GM19025 (cell line): Measurements from ENCODE around the gene SNX5.
"Not testable (repeated sequence)": the region's sequence is repeated elsewhere in the genome, so short reads cannot be mapped to it uniquely, and the experiment has no call there.

Experiments
- ATAC-seq: cut with Tn5 transposase; IDR thresholded peaks from one replicate; pipeline ENCODE4 v1.9.1; 2021; ENCODE audit warnings: mild to moderate bottlenecking, low read depth, moderate library complexity; ENCODE audit not compliant: unreplicated experiment

The SNX5 gene

GRCh38 chr20:17960927-17961586, 7.5 kb downstream of the SNX5 start:
- no peak for ATAC-seq

GRCh38 chr20:17960400-17960885, 8.2 kb downstream of the SNX5 start:
- not testable (repeated sequence) for ATAC-seq

DNA sequence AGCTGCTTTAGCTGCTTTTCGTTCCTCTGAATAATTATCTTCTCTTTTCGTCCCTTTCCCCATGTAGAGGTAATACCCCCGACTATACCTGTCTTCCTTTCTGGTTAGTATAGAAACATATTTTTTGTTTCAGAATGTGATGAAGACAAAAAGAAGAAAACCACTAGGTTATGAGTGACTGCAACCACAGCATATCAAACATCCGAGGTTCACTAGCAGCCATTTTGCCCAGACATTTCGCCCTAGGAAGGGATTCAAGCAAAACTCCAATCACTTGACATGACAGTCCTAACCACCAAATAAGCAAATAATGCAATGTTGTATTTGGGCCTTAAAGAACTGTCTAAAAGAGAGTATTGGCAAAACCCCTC, 9.4 kb downstream of the SNX5 start:
- ATAC-seq = no peak

- no peak for ATAC-seq
These were observed 10.0 kb downstream of the SNX5 start for GRCh38 chr20:17958373-17959256.

DNA sequence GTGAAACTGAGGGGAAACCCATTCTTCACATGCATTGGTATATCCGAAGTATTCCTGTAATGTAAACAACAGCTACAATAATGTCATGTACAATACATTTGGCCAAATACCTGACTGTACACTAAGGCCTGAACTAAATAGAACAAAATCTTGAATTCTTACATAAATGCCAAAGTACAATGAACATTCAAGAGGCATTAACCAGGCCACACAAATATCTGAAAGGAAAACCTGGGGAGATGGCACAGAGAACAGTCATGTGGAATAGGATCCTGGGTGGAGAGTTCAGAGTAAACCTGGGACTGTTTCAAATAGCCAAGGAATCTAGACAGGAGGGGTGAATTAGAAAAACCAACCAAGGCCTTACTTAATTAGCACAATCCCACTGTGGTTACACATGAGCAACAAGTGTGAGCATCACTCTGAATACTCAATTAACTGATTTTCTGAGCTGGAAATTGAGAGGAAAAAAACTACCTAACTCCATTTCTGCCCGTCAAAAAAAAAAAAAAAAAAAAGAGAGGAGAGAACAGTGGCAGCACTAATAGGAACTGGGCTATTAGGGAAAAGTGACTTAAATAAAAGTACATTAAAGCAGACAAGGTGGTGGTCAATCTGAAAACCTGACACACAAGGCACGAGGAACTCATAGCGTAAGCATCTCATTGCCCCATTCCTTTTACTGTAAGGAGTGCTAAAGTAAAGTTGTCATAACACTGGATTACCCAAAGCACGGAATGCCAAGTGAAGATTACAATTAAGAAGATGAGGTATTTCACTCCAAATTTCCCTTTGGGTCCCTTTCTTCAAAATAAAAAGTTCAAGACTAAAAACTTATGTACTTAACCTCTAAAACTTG, 10.9 kb downstream of the SNX5 start:
- no peak for ATAC-seq

DNA sequence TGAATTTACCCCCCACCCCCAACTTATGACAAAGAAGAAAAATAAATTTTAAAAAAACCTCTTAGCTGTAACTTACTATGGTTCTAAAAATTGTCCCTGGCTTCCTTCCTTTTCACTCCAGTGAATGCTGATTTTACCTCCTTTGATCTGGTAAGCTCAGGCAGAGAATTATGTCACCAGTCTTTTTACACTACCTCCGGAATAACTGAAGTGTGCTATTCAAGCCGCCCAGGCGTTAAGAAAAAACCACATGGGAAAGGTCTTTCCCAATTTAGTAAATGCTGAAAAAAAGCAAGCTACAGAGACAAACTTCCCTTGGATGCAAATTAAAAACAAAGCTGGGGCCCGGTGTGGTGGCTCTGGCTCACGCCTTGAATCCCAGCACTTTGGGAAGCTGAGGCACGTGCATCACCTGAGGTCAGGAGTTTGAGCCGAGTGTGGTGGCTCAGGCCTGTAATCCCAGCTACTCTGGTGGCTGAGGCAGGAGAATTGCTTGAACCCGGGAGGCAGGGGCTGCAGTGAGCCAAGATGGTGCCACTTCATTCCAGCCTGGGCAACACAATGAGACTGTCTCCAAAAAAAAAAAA, 12.4 kb downstream of the SNX5 start:
- no peak for ATAC-seq

DNA sequence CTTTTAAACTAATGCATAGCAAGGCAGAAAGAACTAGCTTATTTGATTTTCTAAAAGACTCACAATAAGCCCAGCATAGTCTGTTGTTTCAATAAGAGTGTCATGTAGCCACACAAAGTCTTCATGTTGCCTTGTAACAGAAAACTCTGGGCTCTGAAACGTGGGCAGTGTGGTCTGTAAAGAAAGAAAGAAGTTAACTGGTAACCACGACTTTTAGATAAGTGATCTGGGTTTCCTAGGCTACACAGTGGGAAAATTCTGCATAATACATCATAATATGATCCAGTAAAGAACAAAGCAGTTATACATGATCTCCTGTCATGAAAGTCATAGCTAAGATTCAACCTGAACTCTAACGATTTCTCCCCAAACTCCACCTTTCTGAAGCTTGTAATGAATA, 13.3 kb downstream of the SNX5 start:
- ATAC-seq = no peak

DNA sequence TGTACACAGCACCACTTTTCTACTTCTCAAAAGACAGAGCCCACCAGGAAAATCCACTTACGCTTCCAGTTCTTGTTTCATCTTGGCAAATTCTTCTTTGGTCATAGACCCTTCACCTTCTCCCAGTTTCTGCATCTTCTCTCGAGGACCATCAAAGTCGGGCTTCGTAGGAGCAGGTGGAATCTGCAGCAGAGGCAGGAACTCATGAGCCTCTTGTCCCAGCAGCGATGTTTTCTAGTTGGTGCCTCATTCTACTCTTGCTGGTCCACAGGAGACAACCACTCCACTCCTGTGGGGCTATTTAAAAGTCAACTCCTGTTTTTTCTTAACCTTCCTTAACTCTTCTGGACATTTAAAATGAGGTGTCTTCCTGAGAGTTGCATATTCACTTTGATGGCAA, 14.7 kb downstream of the SNX5 start:
- ATAC-seq = no peak

DNA sequence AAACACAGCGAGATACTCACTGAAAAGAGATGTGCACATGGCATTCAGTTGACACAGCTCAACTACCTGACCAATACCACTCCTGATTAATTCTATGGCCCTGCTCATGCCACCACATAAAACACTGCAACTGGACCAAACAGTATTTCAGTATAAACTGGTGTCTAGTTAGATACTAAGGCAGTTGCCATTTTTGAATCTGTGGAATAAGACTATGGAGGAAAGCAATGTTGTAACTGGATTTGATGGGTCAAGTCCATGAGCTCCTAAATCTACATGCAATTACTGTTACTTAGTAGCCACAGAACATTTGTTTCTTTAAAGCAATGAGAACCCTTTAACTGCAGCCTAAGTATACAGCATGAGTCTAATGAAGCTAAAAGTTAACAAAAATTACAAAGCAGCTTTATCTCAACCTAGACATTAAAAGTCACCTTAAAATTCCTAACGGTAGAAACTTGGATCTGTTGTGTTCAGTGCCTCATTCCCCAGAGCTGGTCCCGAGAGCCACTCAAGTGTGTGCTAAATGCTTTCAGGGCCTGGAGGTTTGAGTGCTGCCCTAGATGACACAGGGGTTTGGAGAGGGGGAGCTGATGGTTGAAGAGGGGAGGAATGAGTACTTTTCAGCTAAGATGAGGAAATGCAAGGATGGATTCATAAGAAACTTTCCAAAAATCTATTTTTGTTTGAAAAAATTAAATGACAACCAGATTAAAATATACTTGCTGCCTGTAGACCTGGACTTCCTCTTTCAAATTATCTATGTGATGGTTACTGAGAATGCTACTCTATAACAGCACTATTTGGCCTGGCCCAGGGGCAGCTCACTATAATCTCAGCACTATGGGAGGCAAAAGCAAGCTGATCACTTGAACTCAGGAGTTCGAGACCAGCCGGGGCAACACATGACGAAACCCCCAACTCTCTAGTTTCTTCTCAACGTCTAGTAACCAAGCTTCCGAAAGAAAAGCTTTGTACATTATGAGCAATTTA, 15.6 kb downstream of the SNX5 start:
- no peak for ATAC-seq

DNA sequence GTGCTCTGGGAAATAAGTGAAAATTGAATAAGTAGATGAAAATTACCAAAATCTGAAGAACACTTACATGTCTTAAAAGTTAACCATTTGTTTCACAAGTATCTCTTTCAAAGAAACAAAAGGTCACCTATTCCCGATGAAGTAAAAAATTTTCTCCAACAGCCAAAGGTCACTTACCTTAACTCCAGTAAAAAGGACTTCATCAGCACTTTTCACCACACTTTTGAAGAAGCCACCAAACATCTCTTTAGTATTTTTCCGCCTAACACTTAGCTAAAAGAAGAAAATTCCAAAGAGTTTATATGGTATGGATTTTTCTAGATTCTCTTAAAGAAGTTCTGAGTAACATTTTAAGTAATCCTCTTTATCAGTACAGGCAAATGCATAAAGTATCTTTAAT, 17.3 kb downstream of the SNX5 start:
- no peak for ATAC-seq

DNA sequence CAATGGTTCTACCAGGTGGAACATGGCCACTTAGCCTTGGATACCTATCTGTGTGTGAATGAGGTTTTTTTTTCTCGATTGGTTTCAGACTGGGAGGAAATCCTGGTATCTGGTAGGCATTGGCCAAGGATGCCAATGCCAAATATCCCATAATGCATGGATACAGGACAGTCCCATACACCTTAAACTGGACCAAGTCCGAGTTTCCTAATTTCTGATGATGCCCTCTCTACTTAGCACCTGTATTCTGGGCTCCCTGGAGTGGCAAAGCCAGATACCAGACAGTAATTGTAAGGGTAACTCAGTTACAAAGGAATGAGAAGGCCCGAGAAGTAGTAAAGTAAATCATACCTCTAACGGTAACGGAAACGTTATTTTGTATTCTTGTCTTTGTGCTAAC, 17.9 kb downstream of the SNX5 start:
- ATAC-seq = no peak

DNA sequence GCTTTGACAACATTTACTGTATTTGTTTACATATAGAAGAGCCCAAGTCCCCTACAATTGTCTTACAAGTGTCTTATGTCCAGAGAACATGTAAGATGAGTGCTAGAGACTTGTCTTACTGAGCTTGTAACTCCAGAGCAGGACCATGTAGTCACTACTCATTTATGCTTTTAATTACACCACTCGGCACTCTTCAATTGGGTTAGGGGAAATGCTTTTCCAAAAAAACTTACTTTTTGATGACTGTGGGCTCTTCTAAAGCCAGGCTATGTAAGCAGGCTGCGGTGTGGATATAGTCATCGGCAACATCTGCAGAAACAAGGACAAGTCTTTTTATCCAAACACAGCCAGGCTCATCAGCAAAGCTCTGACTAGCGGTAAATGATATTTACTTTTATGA, 18.7 kb downstream of the SNX5 start:
- ATAC-seq = no peak

GRCh38 chr20:17948442-17948841, 20.2 kb downstream of the SNX5 start:
- no peak for ATAC-seq

DNA sequence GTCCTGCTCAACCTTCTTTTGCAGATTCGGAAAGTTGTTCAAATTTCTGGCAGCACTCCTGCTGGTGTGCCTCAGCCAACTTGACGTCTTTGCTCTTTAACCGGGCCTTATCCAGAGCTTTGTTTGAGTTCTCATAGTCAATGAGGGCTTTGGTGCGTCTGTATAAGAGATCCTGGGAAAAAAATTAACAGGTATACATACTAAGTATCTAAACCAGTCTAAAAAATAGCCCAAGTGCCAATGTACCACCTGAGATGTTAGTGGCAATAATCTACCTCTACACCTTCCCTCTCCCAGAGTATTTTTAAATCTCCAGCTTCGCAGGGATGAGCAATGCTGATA, 21.1 kb downstream of the SNX5 start:
- ATAC-seq = no peak

GRCh38 chr20:17946572-17947473, 21.8 kb downstream of the SNX5 start:
- ATAC-seq = no peak

DNA sequence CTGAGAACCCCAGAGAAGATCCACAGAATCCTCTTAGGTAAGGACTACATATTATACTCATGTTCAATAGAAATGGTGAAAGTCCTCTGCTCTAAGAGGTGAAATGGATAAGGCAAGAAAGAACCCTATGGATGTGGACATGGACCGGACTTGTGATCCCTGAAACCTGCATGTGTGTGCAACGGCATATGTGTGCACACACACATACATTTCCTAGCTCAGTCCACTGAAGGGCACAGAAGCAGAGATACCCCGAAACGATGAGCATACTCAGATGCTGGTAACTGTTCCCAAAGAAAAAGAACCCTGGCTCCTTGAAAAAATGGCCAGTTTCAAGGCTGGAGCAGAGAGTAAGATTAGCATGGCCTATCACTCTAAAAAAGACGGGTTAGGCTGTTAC, 22.6 kb downstream of the SNX5 start:
- no peak for ATAC-seq

DNA sequence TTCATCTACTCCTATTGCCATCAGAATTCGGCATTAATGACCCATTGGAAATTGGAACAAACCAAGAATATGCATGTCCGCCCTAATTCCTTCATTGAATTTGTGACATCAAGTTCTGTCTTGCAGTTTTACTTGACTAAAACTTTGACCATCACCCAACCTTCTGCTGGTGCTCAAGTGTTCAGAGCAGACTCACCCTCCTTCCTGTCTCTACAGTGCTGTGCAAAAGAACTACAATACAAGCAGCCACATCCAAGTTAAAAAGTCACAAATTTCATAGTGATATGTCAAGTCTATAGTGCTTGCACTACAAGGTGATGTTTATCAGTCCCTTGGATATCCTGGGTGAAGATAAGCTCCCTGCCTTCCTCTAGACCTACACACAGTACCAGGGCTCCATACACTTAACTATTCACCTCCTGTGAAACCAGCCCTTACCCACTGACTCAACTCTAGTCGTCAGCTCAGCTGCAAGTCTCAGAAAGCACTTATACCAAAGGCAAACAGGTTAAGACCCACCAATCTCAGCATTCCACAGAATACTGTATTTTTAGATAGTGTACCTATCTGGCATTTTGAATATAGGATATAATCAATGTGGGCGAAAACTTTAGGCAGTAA, 23.6 kb downstream of the SNX5 start:
- no peak for ATAC-seq

- peak; percentile 78 for ATAC-seq
These were observed 25.3 kb downstream of the SNX5 start for GRCh38 chr20:17943343-17943742.
